Activated naive CD8-positive, alpha-beta T cell treated with anti-CD3 and anti-CD28 coated beads, Interleukin-2, amount 10 ng/mL, durations not matched to agents 7 days and 5 days (primary cell): ENCODE measurements around the gene GRAP. TPM values are rescaled to one million over a fixed set of nuclear protein-coding genes. Genes with fewer than 3 reads are reported as not detected.

Experiments used
- ATAC-seq: fragments of 150-1000 bp; cut with Tn5 transposase; one replicate; pipeline ENCODE4 v1.10.0; 2021; ENCODE audit warnings: low read depth, moderate library complexity
- POLR2A ChIA-PET: fragments of 350-600 bp; sonication (Branson Sonifier 250); formaldehyde crosslinking; loops from one replicate; lab custom pipeline; 2021; ENCODE audit warnings: antibody characterized with exemption; lab: Charles Lee
- DNase-seq: peaks from one replicate; pipeline ENCODE4 v3.0.0; 2021
- H3K27ac Mint-ChIP-seq: one replicate; pipeline ENCODE4 v1.8.0; 2022; ENCODE audit warnings: mild to moderate bottlenecking, mixed read lengths
- H3K27me3 Mint-ChIP-seq: one replicate; pipeline ENCODE4 v1.8.0; 2022; ENCODE audit warnings: mild to moderate bottlenecking, moderate library complexity, mixed read lengths
- H3K36me3 Mint-ChIP-seq: one replicate; pipeline ENCODE4 v1.8.0; 2021; ENCODE audit warnings: mild to moderate bottlenecking, mixed read lengths
- H3K4me1 Mint-ChIP-seq: one replicate; pipeline ENCODE4 v1.8.0; 2021; ENCODE audit warnings: mixed read lengths
- H3K4me3 Mint-ChIP-seq: one replicate; pipeline ENCODE4 v1.8.0; 2022; ENCODE audit warnings: mild to moderate bottlenecking, moderate library complexity, mixed read lengths
- H3K9me3 Mint-ChIP-seq: one replicate; pipeline ENCODE4 v1.8.0; 2021; ENCODE audit warnings: mixed read lengths
- total RNA-seq, 2 experiments: library from RNA; stranded (reverse); gene quantifications; one replicate each; pipeline ENCODE4 v1.2.3, GENCODE V29; 2021

The GRAP gene
- total RNA-seq, 2 experiments from 2014 or later, result 27.7 to 30.3 TPM

DNA sequence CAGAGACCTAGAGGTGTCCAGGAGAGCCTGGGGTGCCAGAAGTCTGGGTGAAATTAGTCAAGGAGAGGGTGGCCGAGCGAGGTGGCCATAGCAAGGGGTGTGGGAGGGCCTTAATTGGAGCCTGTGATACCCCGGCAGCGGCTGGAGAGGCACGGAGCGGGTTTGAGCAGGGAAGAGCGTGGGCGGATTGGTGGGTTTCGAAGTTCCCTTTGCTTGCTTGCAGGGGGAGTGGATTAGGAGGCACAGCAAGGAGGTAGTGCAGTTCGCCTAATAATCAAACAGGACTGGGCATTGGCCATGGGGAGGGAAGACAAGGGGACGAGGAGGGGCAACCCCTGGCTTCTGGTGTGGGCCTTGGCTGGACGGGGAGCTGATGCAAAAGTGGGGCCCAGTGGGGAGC is 36.8 kb downstream of the GRAP start:
- DNase-seq (no peak), ATAC-seq (no peak)
- H3K27me3 Mint-ChIP-seq, result peaks cover 9% of the 10 kb centered on the region
- no peak overlapping the region for H3K4me3 Mint-ChIP-seq
- POLR2A ChIA-PET, result no interaction called here
- peaks cover 4% of the 10 kb centered on the region for H3K4me1 Mint-ChIP-seq
- H3K9me3 Mint-ChIP-seq, result no peaks in the 10 kb centered on the region
- H3K36me3 Mint-ChIP-seq, result no peaks in the 10 kb centered on the region
- H3K27ac Mint-ChIP-seq, result no peak overlapping the region

DNA sequence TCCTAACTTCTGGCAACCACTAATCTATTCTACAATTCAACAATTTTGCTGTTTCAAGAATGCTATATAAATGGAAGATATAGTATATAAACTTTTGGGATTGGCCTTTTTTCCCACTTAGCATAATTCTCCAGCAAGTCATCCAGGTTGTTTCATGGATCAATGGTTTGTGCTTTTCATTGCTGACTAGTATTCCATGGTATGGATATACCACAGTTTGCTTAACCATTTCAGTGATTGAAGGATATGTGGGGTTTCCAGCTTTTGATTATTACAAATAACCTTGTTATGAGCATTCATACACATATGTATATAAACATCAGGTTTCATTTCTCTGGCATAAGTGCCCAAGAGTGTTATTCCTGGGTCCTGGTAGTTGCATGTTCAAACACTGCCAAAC is 40.1 kb downstream of the GRAP start:
- peaks cover 9% of the 10 kb centered on the region for H3K27me3 Mint-ChIP-seq
- peaks cover 13% of the 10 kb centered on the region for H3K4me1 Mint-ChIP-seq
- no peak for DNase-seq
- ATAC-seq, result no peak
- no peak overlapping the region for H3K27ac Mint-ChIP-seq
- POLR2A ChIA-PET, result no interaction called here
- no peaks in the 10 kb centered on the region for H3K9me3 Mint-ChIP-seq
- no peak overlapping the region for H3K4me3 Mint-ChIP-seq
- no peaks in the 10 kb centered on the region for H3K36me3 Mint-ChIP-seq

DNA sequence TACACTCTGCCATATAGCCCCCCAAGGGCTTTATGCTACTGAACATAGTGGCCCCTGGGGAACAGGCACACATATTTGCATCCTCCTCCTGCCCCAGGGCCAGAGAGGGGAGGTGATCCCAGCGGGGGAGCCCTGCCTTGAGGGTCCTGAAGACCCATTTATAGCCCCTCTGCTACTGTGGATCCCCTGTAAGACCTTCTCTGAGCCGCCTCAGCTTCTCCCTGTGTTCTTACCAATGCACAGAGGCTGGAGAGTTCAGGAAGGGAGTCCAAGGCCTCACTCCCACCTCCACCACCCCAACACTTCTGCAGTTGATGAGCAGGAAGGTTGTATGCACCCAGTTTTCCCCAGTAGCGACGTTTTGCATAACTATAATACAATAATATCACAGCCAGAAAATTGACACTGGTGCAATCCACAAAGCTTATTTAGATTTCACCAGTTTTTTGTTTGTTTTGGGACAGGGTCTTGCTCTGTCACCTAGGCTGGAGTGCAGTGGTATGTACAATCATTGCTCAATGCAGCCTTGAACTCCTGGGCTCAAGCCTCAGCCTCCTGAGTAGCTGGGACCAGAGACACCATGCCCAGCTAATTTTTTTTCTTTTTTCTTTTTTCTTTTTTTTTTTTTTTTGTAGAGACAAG is 40.8 kb downstream of the GRAP start:
- Mint-ChIP-seq H3K4me3 (no peak overlapping the region), H3K27me3 (peaks cover 9% of the 10 kb centered on the region), H3K27ac (peak overlapping the region; percentile 59), H3K9me3 (no peaks in the 10 kb centered on the region), H3K4me1 (peaks cover 13% of the 10 kb centered on the region), H3K36me3 (no peaks in the 10 kb centered on the region)
- POLR2A ChIA-PET, result interaction anchor here (0.7 kb wide), 1 partner anchor 10 kb away, joined by 3 read pairs; no protein-coding TSS in a partner anchor
- ATAC-seq, result no peak
- no peak for DNase-seq

DNA sequence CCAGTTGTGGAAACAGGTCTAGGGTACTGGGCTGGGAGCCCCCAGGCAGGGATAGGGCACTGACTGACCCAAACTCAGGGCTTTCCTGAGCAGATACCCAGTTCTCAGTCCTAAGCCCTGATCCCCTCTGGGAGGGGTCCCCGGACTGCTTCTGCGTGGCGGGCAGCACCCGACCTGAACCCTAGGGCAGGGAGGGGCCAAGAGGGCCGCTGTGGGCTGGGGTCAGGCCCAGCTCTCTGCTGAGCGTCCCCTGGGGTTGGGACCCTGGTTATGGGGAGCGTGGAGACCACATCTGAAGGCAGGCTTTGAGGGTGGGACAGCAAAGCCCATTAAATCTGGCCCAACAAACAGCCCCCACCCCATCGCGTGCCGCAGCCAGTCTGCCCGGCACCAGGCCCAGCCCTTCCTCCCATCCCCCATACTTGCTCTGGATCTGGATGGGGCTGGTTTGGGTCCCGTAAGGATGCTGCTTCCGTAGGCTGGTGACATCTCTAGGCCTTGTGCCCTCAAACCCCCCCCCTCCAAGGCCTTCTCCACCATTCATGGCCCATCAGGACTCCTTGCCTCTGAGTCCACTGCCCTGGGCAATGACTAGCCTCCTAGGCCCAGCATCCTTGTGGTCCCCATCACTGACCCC is 41.5 kb downstream of the GRAP start:
- H3K9me3 Mint-ChIP-seq, result no peaks in the 10 kb centered on the region
- H3K27ac Mint-ChIP-seq, result peak overlapping the region; percentile 51
- DNase-seq (no peak), ATAC-seq (peak; percentile 3)
- H3K4me1 Mint-ChIP-seq, result peaks cover 13% of the 10 kb centered on the region
- POLR2A ChIA-PET, result no interaction called here
- H3K27me3 Mint-ChIP-seq, result peaks cover 9% of the 10 kb centered on the region
- H3K4me3 Mint-ChIP-seq, result peak overlapping the region; percentile 39
- no peaks in the 10 kb centered on the region for H3K36me3 Mint-ChIP-seq

DNA sequence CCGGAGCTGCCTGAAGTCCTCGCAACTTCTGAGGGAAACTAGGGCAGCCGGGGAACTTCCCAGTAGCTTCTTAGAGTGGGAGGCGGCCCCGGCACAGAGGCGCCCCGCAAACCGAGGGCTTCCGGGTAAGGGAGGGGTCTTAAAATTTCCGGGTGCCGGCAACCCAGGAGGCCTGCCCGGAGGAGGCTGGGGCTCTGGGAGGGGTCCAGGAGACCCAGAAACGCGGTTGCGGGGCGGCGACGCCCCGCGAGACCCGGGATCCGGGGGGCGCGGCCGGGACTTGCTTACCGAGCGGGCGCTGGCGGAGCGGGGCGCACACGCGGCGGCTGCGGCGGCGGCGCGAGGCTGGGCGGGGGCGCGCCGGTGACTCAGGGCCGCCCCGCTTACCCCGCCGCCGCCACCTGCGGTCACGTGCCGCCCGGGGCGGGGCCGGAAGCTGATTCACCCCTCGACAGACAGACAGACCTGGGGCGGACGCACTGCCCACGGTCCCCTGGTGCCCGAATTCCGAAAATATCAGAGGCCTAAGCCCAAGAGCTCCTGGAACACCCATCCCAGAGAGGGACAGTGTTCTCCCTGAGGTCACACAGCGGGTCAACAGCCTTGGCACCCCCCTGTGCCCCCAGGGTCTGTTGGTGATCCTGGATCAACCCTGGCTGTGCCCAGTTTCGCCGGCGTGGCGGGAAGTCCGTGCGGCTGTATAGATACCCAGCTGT is 42.2 kb downstream of the GRAP start, which contains the start of gene FAM83G:
TSS of gene FAM83G (minus strand) at position 344 of the 716 bp plus-strand sequence. CDS start 723 bp downstream, outside the sequence.
- POLR2A ChIA-PET, result no interaction called here
- Mint-ChIP-seq H3K4me1 (peaks cover 13% of the 10 kb centered on the region), H3K9me3 (no peaks in the 10 kb centered on the region), H3K27me3 (peaks cover 9% of the 10 kb centered on the region), H3K27ac (peak within 1 kb of the TSS; percentile 71), H3K4me3 (peak within 1 kb of the TSS; percentile 90), H3K36me3 (no peaks in the 10 kb centered on the region)
- DNase-seq (peak; percentile 88), ATAC-seq (peak; percentile 80)

DNA sequence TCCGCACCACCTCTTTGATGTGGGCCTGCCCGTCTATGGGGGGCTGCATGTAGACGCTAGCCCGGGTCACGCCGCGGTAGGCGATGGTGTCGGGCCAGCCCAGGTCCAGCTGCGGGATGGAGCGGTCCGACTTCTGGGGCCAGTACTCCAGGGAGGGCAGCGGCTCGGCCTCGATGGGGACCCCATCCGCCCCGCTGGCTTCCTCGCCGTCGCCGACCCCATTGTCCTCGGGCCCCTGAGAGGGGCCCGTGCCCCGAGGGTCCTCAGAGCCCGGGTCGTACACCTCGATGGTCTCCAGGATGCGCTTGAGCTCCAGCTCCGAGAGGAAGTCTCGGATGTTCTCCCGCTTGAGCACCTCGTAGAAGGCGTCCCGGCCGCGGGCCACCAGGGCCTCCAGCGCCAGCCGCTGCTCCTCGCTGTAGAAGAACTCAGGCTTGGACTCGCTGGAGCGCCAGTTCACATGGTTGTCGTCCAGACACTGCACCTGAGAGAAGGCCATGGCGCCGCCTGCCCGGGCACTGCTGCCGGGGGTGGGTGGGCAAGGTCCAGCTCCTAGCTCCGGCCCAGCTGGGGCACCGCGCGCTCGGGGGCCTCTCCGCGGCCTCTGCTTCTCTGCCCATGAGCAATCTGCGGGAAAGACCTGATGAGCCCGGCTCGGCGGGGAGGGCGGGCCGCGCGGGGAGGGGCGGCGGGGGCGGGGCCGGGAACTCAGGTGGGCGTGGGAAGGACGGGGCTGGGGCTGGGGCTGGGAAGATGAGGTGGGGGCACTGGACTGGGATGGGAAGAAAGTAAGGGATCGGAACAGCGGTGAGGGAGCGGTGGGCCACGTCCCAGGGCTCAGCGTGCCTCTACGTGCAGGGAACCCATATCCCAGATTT is 43.0 kb downstream of the GRAP start:
- ATAC-seq (peak; percentile 19), DNase-seq (peak; percentile 60)
- H3K27me3 Mint-ChIP-seq, result peaks cover 9% of the 10 kb centered on the region
- peak overlapping the region; percentile 90 for H3K4me3 Mint-ChIP-seq
- POLR2A ChIA-PET, result interaction anchor here (1.2 kb wide), 1 partner anchor 18 kb away, joined by 3 read pairs; no protein-coding TSS in a partner anchor
- H3K36me3 Mint-ChIP-seq, result no peaks in the 10 kb centered on the region
- peaks cover 13% of the 10 kb centered on the region for H3K4me1 Mint-ChIP-seq
- no peaks in the 10 kb centered on the region for H3K9me3 Mint-ChIP-seq
- peak overlapping the region; percentile 71 for H3K27ac Mint-ChIP-seq

DNA sequence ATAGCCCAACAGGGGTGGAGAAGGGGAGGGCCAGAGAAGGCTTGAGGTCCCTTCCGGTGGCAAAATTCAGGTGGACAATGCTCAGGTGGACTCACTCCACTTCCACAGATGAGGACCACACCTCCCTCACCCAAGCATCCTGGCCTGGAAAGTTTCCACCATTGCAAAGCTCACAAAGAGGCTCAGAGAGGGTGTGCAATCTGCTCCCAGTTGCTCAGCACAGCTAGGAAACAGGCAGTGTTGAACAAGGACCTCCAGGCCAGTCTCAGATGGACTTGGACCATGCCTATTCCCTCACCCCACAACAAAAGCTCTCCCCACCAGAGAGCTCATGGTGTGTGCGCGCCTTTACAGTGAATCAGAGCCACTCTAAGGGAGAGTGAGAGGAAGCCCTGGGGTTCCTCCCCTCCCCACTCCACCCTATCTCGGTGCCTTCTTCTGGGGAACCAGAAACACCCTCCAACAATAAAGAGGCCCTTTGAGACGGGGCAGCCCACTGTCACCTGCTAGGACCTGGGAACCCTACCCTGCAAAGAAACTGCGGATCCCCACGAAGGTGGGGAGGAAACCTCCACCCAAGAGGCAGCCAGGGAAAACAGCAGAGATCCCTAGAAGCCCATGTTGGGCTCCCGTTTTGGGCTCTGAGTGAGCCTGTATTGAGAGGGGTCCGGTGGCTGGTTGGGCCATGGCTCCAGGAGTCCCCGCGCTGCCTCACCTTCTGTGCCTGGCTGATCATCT is 43.8 kb downstream of the GRAP start:
- H3K4me1 Mint-ChIP-seq, result peaks cover 13% of the 10 kb centered on the region
- H3K9me3 Mint-ChIP-seq, result no peaks in the 10 kb centered on the region
- no peak for DNase-seq
- H3K27me3 Mint-ChIP-seq, result peaks cover 9% of the 10 kb centered on the region
- POLR2A ChIA-PET, result interaction anchor here (0.9 to 1.2 kb wide), 2 partner anchors 11 to 17 kb away, joined by 3 read pairs; no protein-coding TSS in a partner anchor
- H3K4me3 Mint-ChIP-seq, result peak overlapping the region; percentile 90
- H3K36me3 Mint-ChIP-seq, result no peaks in the 10 kb centered on the region
- ATAC-seq, result no peak
- H3K27ac Mint-ChIP-seq, result no peak overlapping the region

DNA sequence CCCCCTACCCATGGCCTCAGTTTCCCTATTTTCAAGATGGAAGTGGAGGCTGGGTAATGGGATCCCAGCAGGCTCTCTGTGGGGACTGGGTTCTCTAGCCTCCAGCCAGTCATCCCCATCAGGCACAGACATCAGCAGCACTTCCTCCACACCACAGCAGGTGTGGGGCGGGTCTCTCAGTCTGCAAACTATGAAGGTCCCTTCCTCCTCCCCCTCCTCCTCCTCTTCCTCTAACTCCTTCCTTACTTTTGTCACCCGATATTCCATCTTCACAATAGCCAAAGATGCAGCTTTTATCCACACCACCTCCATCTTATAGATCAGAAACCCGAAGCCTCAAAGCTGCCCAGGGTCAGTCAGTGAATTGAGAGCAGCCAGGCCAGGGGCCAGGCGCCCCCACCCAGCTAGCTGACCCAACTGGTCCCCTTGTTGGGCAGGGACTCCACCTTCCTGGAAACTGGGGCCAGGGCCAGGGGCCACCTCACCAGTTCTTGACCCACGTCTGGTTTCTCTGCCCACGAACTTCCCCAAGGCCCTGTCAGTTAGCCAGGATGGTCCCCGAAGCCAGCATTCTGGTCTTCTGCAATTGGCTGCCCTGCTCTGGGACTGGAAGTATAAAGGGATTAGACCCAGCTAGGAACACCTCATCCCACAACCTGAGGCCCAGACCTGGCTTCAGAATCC is 44.7 kb downstream of the GRAP start:
- DNase-seq (no peak), ATAC-seq (no peak)
- H3K36me3 Mint-ChIP-seq, result no peaks in the 10 kb centered on the region
- H3K4me3 Mint-ChIP-seq, result no peak overlapping the region
- no peak overlapping the region for H3K27ac Mint-ChIP-seq
- H3K27me3 Mint-ChIP-seq, result peaks cover 2% of the 10 kb centered on the region
- H3K4me1 Mint-ChIP-seq, result peaks cover 13% of the 10 kb centered on the region
- H3K9me3 Mint-ChIP-seq, result no peaks in the 10 kb centered on the region
- POLR2A ChIA-PET, result interaction anchor here (0.9 to 1.2 kb wide), 2 partner anchors 10 to 16 kb away, joined by 3 read pairs; no protein-coding TSS in a partner anchor

DNA sequence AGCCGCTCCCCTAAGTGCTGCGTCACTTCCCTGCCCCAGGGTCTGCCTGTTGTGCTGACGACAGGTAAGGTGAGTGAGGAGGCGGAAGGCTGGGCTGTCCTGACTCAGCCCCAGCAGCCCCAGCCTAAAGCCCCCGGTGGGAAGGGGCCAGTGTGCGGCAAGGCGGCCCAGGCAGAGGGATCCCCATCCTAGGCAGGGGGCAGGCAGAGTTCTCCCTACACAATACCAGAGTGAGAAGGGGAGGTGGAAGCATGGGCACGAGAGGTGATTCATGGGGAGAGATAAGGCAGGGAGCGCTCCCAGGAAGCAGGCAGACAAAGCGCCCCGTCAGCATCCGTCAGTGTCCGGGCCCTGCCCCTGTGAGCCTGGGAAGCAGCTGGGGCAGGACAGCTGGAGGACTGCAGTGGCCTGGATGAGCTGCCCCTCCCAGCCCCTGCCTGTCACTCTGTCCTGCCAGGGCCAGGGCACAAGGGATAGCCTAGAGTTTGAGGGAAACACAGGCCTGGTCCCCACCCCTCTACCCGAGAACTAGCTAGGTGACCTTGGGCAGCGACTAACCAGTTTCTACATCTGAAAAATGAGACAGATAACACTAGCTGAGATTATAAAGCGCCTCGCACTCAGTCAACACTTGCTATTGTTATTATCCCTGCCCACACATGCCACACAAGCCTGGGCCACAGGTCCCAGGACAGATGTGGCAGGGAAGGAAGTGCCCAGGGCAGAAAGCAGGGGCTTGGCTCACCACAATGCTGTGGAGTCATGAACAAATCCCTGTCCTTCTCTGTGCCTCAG is 46.0 kb downstream of the GRAP start:
- DNase-seq (no peak), ATAC-seq (no peak)
- Mint-ChIP-seq H3K4me3 (no peak overlapping the region), H3K27me3 (no peaks in the 10 kb centered on the region), H3K9me3 (no peaks in the 10 kb centered on the region), H3K36me3 (peaks cover 6% of the 10 kb centered on the region), H3K4me1 (peaks cover 13% of the 10 kb centered on the region), H3K27ac (no peak overlapping the region)
- POLR2A ChIA-PET, result no interaction called here

DNA sequence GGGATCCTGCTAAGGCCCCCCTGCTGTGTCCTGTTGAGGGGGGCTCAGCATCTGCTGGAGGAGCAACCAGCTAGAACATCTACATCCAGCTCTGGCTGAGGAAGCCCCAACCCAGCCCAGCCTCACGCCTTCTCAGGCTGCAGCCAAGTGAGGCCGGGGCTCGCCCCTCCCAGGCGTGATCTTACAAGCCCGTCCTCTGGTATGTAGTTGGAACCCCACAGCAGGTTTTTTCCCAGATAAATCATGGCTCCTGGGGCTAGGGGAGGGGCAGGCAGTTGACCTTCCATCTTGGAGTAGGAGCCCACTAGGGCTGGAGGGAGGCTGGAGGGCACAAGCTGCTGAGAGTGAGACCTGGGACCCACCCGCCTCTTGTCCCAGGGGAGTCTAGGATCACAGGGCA is 46.8 kb downstream of the GRAP start:
- Mint-ChIP-seq H3K36me3 (peaks cover 10% of the 10 kb centered on the region), H3K9me3 (peaks cover 3% of the 10 kb centered on the region), H3K27me3 (no peaks in the 10 kb centered on the region), H3K27ac (no peak overlapping the region), H3K4me1 (peaks cover 13% of the 10 kb centered on the region), H3K4me3 (no peak overlapping the region)
- POLR2A ChIA-PET, result no interaction called here
- ATAC-seq (no peak), DNase-seq (no peak)

DNA sequence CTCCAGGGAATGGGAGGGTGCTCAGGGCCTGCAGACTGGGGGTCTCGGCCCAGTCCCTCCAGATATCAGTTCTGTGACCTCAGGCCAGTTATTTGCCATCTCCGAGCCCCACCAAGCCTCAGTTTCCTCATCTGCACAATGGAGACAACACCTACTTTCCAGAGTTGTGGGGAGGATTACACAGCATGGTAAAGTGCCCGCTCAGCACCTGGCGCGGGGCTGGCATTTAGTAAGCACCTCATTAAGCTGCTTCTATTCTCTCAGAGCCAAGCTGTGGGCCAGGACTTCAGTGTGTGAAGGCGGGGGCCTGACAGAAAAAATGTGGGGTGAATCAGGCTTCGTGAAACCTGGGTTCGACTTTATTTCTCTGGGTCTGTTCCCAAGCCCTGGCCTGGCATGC is 47.4 kb downstream of the GRAP start:
- H3K27ac Mint-ChIP-seq, result no peak overlapping the region
- peaks cover 13% of the 10 kb centered on the region for H3K4me1 Mint-ChIP-seq
- H3K9me3 Mint-ChIP-seq, result peaks cover 3% of the 10 kb centered on the region
- H3K4me3 Mint-ChIP-seq, result no peak overlapping the region
- POLR2A ChIA-PET, result no interaction called here
- H3K36me3 Mint-ChIP-seq, result peaks cover 10% of the 10 kb centered on the region
- no peaks in the 10 kb centered on the region for H3K27me3 Mint-ChIP-seq
- ATAC-seq (no peak), DNase-seq (no peak)
